ENCODE measurements around the gene NCK1.
A peak's percentile ranks its signal among the peaks of the same experiment; 100 is the strongest.

The NCK1 gene

GRCh38 chr3:136861890-136862616 lies at the start of gene NCK1:
Gene NCK1 (plus strand): TSS chr3:136862208. CDS start chr3:136928002, 65,794 bp downstream.
- DNase-seq (ENCODE audit: low spot score): peak; percentile 98

GRCh38 chr3:136817448-136817847 lies 44.6 kb upstream of the NCK1 start:
- no peak for DNase-seq (ENCODE audit: low spot score)

- peak; percentile 6 for DNase-seq (ENCODE audit: low spot score)
These were observed 43.7 kb upstream of the NCK1 start for GRCh38 chr3:136818191-136818768.

GRCh38 chr3:136818769-136819391 lies 43.1 kb upstream of the NCK1 start, which contains the start of gene SLC35G2:
Gene SLC35G2 (plus strand): TSS chr3:136819126. CDS start chr3:136854461, 35,335 bp downstream.
- DNase-seq (ENCODE audit: low spot score): peak; percentile 2

GRCh38 chr3:136819392-136819730 lies 42.6 kb upstream of the NCK1 start:
- no peak for DNase-seq (ENCODE audit: low spot score)

GRCh38 chr3:136819731-136820679 lies 42.0 kb upstream of the NCK1 start:
- DNase-seq (ENCODE audit: low spot score): peak; percentile 14

GRCh38 chr3:136831461-136831860 lies 30.5 kb upstream of the NCK1 start:
- DNase-seq (ENCODE audit: low spot score): no peak

- DNase-seq (ENCODE audit: low spot score): no peak
These were observed 26.8 kb upstream of the NCK1 start for GRCh38 chr3:136835089-136835812.

- no peak for DNase-seq (ENCODE audit: low spot score)
These were observed 26.0 kb upstream of the NCK1 start for GRCh38 chr3:136835813-136836510.

GRCh38 chr3:136836511-136837156 lies 25.4 kb upstream of the NCK1 start:
- no peak for DNase-seq (ENCODE audit: low spot score)

- DNase-seq (ENCODE audit: low spot score): no peak
These were observed 23.1 kb upstream of the NCK1 start for GRCh38 chr3:136838641-136839555.

GRCh38 chr3:136839556-136839931 lies 22.5 kb upstream of the NCK1 start:
- DNase-seq (ENCODE audit: low spot score): no peak

- DNase-seq (ENCODE audit: low spot score): no peak
These were observed 21.8 kb upstream of the NCK1 start for GRCh38 chr3:136840252-136840651.

- no peak for DNase-seq (ENCODE audit: low spot score)
These were observed 19.7 kb upstream of the NCK1 start for GRCh38 chr3:136842294-136842693.

GRCh38 chr3:136844724-136845123 lies 17.3 kb upstream of the NCK1 start:
- DNase-seq (ENCODE audit: low spot score): no peak

GRCh38 chr3:136852180-136852579 lies 9.8 kb upstream of the NCK1 start:
- DNase-seq (ENCODE audit: low spot score): no peak

- no peak for DNase-seq (ENCODE audit: low spot score)
These were observed 5.3 kb upstream of the NCK1 start for GRCh38 chr3:136856665-136857064.

GRCh38 chr3:136858381-136858780 lies 3.6 kb upstream of the NCK1 start:
- DNase-seq (ENCODE audit: low spot score): no peak

- DNase-seq (ENCODE audit: low spot score): no peak
These were observed 1.5 kb upstream of the NCK1 start for GRCh38 chr3:136860541-136860940.

All from CD4-positive, alpha-beta T cell treated with Interleukin-6 at 100 ng/mL for 8 hours (primary cell).